HG03095 (cell line): Measurements from ENCODE around the gene PGAP3.

Experiments used
- ATAC-seq: cut with Tn5 transposase; IDR thresholded peaks from one replicate; pipeline ENCODE4 v1.9.1; 2021; ENCODE audit warnings: moderate library complexity; ENCODE audit not compliant: unreplicated experiment

PGAP3 gene

DNA sequence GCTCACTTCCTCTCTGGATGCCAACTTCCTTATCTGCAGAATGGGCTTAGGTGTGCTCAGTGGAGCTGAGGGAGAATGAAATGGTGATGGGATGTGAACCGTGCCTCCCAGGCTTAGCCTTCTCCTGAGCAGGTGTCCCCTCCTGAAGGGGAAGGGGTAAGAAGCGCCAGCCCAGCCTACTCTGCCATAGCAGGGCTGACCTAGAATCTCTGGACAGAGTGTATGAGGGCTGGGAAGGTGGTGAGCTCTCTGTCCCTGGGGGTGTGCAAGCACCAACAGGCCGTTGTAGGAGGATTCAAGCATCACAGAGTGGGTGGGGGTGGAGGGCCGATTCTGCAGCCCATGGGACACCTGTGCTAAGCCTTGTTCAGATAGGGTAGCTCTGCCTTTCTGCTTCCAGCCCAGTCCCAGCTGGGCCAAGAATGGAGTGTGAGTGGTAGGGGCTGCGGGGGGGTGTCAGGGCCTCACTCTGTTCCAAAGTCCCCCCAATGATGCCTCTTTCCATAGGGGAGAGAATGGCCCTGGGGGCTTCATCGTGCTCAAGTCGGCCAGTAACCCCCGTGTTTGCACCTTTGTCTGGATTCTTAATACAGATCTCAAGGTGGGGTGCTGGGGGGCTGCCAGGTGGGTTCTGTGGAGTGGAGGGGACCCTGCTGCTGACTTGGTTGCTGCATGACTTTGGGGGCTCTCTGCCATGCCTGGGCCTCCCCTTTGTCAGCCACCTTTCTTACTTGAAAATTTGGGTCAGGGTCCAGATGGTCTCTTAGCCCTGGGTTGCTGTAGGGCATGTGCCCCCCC, 25.9 kb downstream of the PGAP3 start:
- ATAC-seq = no peak

DNA sequence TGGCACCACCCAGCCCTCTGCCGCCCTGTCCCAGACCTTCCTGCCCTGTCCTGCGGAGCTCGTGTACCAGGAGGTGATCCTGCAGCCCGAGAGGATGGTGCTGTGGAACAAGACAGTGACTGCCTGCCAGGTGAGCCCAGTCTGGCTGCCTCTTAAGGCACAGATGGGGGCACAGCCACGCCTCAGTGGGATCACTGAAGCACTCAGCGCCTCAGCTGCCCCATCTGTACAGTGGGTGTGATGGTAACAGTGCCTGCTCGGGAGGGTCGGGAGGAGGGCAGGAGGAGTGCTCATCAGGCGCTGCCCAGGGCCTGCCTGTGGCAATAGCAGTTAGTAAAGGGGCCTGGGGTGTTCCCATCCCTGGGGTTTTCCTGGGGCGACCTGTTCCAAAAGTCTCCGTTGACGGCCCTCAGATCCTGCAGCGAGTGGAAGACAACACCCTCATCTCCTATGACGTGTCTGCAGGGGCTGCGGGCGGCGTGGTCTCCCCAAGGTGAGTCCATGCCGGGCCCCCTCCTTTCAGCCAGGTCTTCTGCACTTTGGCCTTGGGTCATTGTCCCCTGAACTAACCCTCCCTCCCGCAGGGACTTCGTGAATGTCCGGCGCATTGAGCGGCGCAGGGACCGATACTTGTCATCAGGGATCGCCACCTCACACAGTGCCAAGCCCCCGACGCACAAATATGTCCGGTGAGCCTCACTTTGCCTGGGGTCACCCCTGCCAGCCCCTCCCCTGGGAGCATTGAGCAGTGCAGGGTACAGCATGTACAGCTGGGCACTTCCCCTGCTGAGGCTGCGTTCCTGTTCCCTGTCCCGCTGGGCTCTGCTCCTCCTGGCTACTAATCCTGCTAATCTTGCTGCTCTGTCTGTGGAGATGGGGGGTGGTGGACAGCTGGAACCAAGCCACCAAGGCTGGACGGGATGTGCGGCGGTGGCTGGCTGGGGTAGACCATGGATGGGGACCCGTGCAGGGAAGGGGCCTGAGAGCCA, 27.2 kb downstream of the PGAP3 start:
- ATAC-seq = no peak

DNA sequence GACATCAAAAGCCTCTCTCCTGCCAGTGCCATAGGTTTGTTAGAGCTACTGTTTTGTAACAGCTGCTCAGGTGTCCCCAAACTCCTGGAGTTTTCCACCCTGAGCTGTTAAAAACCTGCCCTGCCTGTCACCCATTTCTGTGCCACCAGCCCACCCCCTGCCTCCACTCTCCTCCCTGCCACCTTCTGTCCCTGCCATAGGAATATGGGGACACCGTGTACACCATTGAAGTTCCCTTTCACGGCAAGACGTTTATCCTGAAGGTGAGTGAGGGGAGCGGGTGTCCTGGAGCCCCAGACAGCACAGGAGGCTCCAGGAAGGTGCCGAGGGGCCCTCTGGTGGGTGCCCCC, 27.9 kb downstream of the PGAP3 start:
- no peak for ATAC-seq

DNA sequence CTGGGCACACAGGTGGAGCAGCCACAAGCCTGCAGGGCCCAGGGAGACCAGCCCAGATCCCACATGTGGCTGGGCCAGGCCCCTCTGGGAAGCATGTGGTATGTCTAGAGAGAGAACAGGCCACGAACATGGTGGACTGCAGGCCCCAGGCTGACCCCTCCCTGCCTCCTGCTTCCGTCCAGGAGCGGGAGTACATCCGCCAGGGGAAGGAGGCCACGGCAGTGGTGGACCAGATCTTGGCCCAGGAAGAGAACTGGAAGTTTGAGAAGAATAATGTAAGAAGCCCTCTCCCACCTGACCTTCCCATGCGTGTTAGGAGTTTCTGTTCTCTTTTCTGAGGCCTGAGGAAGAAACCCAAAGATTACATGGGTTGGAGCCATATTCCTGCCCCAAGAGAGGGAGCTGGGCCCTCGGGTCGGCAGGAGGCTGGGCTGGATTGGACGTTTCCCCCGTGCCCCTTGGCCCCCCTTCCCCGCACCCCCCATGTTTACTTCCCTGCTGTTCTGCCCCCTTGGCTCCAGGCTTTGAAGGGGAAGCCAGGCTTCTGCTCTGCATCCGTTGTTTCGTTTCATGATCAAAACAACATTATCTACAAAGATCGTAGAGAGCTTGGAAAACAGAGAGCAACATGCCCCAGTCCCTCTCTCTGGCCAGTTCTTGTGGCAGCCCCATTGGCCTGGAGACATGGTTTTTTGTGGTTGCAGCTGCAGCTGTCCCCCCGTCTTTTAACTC, 28.4 kb downstream of the PGAP3 start:
- ATAC-seq = no peak

DNA sequence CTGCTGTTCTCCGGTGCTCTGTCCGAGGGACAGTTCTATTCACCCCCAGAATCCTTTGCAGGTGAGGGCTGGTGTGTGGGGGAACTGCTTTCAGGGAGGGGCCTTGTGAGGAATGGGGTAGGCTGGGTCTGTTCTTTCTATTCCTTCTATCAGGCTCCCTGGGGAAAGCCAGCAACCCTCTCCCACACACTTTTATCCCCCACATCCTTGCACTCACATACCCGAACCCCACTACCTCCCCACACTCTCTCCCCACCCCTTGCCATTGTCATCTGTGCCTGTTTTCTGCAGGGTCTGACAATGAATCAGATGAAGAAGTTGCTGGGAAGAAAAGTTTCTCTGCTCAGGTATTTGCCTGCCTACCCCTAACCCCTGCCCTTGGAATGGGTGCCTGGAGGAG, 29.1 kb downstream of the PGAP3 start:
- no peak for ATAC-seq

DNA sequence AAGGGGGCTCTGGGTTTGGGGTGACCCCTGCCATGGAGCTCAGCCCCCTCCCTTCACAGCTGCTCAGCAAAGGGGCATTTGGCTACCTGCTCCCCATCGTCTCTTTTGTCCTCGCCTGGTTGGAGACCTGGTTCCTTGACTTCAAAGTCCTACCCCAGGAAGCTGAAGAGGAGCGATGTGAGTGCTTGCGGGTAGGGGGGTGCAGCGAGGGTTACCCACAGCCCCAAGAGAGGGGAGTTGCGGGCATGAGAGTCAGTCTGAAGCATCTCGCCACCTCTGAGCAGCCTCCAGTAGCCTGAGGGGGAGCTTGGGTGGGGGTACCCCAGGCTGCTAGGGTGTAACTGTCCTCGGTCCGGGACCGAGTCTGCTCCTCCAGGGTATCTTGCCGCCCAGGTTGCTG, 29.5 kb downstream of the PGAP3 start:
- ATAC-seq = no peak

DNA sequence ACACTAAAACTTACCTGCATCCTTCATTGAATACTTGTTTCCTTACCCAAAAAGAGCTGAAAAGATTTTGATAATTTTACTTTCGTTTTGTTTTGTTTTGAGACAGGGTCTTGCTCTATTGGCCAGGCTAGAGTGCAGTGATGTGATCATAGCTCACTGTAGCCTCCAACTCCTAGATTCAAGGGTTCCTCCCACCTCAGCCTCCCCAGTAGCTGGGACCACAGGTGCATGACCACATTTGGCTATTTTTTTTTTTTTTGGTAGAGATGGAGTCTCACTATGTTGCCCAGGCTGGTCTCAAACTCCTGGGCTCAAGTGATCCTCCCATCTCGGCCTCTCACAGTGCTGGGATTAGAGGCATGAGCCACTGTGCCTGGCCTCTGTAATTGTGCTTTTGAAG, 32.8 kb downstream of the PGAP3 start:
- ATAC-seq = no peak

DNA sequence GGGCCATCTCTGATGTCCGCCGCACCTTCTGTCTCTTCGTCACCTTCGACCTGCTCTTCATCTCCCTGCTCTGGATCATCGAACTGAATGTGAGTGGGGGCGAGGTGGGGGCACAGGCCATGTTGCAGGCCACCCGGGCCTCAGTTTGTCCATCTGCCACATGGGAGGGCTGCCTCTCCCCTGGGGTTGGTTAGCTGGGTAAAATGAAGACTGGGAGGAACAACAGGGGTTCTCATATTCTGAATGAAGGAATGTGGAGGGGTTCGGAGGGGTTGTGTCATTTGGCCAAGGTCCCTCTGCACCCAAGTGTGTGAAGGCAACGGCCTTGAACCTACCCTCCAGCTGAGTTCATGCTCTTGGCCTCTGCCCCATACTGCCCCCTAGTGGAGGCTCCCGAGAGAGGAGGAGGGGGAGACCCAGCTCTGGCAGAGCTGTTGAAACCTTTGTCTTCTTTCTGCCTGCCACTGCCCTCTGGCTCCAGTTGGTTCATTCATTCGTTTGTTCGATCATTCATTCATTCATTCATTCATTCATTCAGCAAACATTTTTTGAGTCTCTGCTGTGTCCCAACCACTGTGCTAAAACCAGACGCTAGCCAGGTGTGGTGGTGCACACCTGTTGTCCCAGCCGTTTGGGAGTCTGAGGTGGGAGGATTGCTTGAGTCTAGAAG, 34.1 kb downstream of the PGAP3 start:
- no peak for ATAC-seq

DNA sequence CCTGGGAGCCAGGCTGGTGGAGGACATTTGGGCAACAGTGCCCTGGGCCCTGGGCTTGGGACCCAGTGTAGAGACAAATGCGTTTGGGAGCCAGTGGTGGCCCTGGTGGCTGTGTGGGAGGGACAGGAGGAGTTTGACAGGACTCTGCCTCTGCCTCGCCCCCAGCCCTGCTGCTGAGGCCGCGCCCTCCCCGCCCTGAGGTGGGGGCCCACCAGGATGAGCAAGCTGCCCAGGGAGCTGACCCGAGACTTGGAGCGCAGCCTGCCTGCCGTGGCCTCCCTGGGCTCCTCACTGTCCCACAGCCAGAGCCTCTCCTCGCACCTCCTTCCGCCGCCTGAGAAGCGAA, 34.6 kb downstream of the PGAP3 start:
- ATAC-seq = no peak

DNA sequence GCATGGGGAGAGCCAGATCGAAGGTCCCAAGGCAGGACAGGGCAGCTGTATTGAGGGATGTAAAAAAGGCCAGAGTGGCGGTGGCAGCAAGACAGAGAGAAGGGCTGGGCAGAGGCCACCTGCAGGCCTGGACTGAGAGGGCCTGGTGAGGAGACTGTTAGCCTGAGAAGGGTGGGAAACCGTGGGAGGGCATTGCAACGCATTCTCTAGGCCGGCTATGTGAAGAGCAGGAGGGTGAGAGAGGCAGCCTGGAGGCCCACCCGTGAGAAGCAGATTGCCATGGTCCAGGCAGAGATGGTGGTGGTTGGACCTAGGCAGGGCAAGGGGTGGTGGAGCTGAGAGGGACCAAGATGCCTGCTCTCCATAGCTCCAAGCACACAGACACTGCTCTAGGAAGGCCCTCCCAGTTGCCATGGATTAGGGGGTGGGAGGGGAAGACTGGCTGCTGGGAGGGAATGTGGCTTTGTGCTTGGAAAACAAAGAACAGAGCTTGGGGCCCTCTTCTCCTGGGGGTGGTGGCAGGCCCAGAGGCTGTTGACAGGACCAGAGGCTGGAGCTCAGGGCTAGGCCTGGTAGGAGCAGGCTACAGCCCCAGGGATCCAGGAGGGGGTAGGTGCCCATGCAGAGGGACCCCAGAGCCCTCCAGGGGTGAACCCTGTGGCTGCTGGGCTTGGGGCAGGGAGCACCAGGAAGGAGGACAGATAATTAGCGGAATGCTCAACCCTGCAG, 35.1 kb downstream of the PGAP3 start:
- ATAC-seq = no peak

DNA sequence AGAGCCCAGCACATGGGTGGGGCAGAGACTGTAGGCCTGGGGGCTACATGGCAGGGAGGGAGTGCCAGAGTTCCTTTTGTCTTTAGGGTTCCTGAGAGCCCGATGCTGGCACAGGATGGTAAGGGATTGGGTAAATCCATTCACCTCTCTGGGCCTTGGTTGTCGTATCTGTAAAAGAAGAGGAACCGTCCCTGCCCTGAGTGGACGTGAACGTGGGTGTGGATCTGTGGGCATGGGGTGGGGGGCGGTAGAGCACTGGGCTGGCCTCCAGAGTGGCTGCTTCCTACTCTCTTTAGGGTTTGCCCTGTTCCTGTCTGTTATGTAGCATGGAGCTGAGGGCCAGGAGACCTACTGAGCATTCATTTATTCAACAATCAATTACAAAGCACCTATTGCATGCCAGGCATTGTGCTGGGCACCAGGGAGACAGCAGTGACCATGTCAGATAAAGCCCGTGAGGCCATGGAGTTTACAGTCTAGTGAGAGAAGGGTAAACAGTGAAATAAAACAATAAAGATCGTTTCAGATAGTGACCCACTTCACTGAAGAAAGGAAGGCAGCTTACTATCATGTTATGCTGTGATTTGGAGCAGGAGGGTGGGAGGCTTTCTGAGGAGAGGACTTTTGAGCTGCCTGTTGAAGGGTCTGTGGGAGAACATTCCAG, 35.8 kb downstream of the PGAP3 start:
- ATAC-seq = no peak

DNA sequence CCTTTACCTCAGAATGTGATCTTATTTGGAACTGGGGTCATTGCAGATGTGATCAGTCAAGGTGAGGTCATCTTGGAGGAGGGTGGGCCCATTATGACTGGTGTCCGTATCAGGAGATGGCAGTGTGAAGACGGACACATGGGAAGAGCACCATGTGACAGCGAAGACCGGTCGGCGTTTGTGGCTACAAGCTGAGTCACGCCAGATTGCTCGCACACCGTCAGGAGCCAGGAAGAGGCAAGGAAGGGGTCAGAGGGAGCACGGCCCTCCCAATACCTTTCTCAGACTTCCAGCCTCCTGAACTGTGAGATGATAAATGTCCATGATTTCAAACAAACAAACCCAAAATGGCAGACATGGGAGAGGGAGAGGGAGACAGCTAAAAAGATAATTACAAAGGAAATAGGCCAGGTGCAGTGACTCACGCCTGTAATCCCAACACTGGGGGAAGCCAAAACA, 37.7 kb downstream of the PGAP3 start:
- no peak for ATAC-seq

DNA sequence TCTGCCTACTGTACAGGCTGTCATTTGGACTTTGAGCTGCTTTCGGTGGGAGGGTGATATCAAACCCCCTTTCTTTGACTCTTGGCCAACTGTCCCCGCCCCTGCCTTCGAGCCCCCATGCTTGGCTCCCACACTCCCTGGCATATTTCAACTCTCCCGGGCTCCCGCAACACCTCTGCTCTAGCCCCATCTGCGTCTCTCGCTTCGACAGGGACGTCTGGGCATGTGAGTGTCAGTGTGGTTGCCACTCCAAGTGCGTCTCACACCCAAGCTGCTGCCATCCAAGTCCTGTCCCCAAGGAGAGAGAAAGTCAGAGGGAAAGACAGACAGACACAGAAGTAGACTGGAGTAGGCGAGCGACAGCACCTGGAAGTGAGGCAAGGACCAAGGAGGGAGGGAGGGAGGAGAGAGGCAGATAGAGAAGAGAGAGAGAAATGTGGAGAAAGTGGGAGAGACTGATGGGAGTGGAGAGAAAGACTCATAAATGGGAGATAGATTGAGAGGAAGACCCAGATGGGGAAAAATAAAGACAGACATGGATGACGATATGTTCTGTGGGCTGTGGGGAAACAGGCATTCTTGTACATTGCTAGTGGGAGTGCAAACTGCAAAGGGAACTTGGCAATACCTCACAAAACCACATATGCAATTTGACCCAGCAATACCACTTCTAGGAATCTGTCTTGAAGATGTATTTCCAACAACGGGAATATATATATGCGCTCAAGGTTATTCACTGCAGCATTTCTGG, 39.1 kb downstream of the PGAP3 start:
- no peak for ATAC-seq

DNA sequence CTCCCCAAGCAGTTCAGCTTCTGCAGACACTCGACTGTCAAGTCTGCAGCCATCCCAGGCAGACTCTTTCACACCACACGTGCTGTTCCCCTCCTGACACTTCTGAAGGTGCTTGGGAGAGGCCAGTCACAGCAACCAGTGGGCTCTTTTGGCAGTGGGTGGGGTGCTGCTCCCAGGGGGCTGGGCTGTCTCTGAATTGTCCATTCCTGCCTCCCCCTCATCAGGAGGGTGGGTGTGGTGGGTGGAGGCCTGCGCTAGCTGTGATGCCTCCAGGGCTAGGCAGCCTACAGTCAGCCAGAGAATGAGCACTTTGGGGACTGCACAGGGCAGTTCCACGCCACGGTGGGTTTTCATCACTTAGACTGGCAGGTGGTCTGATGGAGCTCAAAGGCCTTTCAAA, 40.6 kb downstream of the PGAP3 start:
- no peak for ATAC-seq

DNA sequence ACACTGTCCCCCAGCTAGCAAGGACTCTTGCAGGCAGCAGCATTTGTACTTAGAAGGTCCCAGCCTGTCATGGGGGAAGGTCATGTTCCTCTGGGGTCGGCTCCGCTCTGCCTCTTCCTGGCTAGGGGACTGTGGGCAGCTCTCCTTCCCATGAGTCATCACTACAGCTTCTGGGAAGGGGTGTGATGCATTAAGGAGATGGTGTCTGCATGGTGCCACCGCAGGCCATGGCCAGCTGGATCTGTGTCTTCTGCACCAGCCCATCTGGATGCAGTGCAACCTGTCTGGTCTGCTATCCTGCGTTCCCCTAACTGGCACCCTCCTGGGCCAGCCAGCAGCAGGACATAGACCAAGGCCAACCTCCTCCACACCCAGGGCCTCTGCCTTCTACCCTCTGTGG, 44.6 kb downstream of the PGAP3 start:
- no peak for ATAC-seq

DNA sequence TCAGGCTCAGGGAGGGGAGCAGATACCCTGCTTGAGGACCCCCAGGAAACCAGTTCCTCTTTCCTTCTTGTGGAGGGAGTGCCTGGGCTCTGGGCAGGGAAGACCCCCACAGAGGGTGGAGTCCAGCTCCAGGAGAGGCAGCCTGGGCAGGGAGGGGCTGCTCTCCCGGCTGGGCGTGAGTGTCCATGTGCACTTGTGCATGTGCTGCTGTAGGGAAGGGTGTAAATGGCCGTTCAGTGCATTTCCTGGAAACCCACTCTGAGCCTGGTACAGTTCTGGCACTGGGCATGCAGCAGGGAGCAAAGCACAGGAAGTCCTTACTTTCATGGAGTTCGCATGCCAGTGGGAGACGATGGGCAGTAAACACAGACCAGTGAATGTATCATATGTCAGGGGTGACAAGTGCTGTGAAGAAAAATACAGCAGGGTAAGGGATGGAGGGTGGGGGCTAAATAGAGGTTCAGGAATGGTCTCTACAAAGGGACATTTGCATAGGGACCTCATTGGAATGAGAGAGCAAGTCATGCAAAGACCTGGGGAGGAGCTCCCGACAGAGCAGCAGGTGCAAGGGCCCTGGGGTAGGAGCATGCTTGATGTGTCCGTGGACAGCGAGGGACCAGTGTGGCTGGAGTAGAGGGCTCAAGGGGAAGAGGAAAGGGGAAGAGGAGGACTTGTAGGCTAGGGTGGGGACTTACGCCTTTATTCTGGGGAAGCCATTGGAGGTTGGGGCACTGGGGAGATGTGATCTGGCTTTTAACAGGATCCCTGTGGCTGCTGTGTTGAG, 45.4 kb downstream of the PGAP3 start:
- ATAC-seq = no peak

DNA sequence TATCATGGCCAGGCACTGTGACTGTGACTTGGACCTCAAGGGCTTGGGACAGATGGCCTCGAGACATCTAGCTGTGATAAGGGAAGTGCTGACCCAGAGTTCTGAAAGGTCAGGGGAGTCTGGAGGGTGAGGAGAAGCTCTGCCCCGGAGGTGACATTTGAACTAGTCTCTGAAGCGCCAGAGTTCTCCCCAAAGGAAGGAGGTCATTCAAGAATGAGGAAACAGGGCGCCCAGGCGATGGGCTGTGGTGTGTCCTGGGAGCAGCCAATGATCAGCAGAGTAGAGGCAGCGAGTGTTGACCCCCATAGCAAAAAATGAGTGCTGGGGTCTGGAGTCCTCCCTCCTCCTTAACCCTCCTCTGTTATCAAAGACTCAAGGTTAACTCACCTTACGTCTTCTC, 46.0 kb downstream of the PGAP3 start:
- ATAC-seq = no peak

DNA sequence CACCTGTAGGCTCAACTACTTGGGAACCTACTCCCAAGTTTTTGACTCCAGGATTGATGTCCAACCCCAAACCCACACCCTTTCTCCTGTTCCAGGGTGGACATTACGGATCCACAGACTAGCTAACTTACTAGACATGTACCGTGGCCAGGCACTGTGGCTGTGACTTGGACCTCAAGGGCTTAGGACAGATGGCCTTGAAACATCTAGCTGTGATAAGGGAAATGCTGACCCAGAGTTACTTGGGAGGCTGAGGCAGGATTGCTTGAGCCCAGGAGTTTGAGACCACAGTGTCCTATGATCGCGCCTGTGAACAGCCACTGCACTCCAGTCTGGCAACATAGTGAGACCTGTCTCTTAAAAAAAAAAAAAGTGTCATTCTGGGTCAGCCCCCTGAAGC, 46.8 kb downstream of the PGAP3 start:
- ATAC-seq = no peak
